ENCODE measurements around the gene FAIM2.
"Not testable (repeated sequence)": the region's sequence is repeated elsewhere in the genome, so short reads cannot be mapped to it uniquely, and the experiment has no call there.

The FAIM2 gene

GRCh38 chr12:49866859-49867569 is 36.7 kb downstream of the FAIM2 start:
- peak; percentile 36 for DNase-seq (ENCODE audit: low read depth, low spot score)
- no peak overlapping the region for H3K4me3 ChIP-seq (ENCODE audit: low read depth, low read length)
- TF ChIP-seq CTCF (IDR thresholded peaks at IDR 0.05; ENCODE audit: low read depth, low read length), result peak; percentile 97
- in situ Hi-C loops (cut with HindIII; ENCODE audit: low sequenced_read_pairs), result no loop called here

GRCh38 chr12:49865782-49866135 is 37.9 kb downstream of the FAIM2 start:
- in situ Hi-C loops (cut with HindIII; ENCODE audit: low sequenced_read_pairs), result no loop called here
- no peak for TF ChIP-seq CTCF (IDR thresholded peaks at IDR 0.05; ENCODE audit: low read depth, low read length)
- no peak overlapping the region for H3K4me3 ChIP-seq (ENCODE audit: low read depth, low read length)
- DNase-seq (ENCODE audit: low read depth, low spot score), result no peak

- no peak overlapping the region for H3K4me3 ChIP-seq (ENCODE audit: low read depth, low read length)
- in situ Hi-C loops (cut with HindIII; ENCODE audit: low sequenced_read_pairs), result no loop called here
- no peak for TF ChIP-seq CTCF (IDR thresholded peaks at IDR 0.05; ENCODE audit: low read depth, low read length)
- no peak for DNase-seq (ENCODE audit: low read depth, low spot score)
Measured at GRCh38 chr12:49865109-49865781, 38.5 kb downstream of the FAIM2 start.

- no peak for TF ChIP-seq CTCF (IDR thresholded peaks at IDR 0.05; ENCODE audit: low read depth, low read length)
- in situ Hi-C loops (cut with HindIII; ENCODE audit: low sequenced_read_pairs), result no loop called here
- H3K4me3 ChIP-seq (ENCODE audit: low read depth, low read length), result no peak overlapping the region
- DNase-seq (ENCODE audit: low read depth, low spot score), result no peak
Measured at GRCh38 chr12:49864798-49865090, 39.0 kb downstream of the FAIM2 start.

- no peak for DNase-seq (ENCODE audit: low read depth, low spot score)
- TF ChIP-seq CTCF (IDR thresholded peaks at IDR 0.05; ENCODE audit: low read depth, low read length), result no peak
Measured at GRCh38 chr12:49863946-49864797, 39.5 kb downstream of the FAIM2 start.

GRCh38 chr12:49860921-49861320 is 42.8 kb downstream of the FAIM2 start:
- DNase-seq (ENCODE audit: low read depth, low spot score); H3K4me3 ChIP-seq (ENCODE audit: low read depth, low read length); in situ Hi-C loops (cut with HindIII; ENCODE audit: low sequenced_read_pairs): not testable (repeated sequence)

More at GRCh38 chr12:49863946-49864797, 39.5 kb downstream of the FAIM2 start:
- H3K4me3 ChIP-seq (ENCODE audit: low read depth, low read length), result no peak overlapping the region
- in situ Hi-C loops (cut with HindIII; ENCODE audit: low sequenced_read_pairs), result no loop called here

- in situ Hi-C loops (cut with HindIII; ENCODE audit: low sequenced_read_pairs); H3K4me3 ChIP-seq (ENCODE audit: low read depth, low read length); DNase-seq (ENCODE audit: low read depth, low spot score): not testable (repeated sequence)
Measured at GRCh38 chr12:49855890-49856289, 47.8 kb downstream of the FAIM2 start.

All from astrocyte of the spinal cord (primary cell).